ENCODE measurements around the gene BORCS6. TPM values are rescaled to one million over a fixed set of nuclear protein-coding genes. Genes with fewer than 3 reads are reported as not detected.

BORCS6 gene
- total and polyA plus RNA-seq, 2 donors (not counting 1 experiment from before 2014, with no cell fraction given): 9.7 to 20.2 TPM

DNA sequence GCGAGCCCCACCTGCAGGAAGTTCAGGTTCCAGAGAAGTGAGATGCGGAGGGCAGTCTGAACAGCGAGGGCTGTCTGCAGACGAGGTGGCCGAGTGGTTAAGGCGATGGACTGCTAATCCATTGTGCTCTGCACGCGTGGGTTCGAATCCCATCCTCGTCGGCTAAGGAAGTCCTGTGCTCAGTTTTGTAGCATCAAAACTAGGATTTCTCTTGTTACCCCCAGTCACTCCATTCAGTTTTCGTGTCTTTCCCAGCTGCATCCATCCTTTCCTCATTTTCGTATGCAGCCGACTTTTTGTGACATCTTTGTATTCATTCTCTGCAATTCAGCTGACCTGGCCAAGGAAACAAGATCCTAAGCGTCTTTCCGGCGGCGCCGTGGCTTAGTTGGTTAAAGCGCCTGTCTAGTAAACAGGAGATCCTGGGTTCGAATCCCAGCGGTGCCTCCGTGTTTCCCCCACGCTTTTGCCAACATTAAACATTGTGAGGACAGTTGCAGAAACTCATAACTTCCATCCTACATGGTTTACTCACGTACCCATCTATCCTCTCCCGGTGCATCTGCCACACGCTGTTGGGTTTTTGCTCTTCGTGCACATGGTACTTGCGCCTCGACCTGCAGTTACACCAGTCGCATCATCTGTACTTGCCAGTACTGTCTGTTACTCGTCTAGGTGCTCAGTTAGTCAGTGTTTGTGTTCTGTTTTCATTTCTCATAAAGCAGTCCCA, 3.0 kb downstream of the BORCS6 start:
- H3K4me1 Mint-ChIP-seq: peaks cover 17% of the 10 kb centered on the region
- Histone ChIP-seq H3K4me2 (replicated peaks; ENCODE audit: low read depth, low read length, poor library complexity, severe bottlenecking) (peak overlapping the region; percentile 92), H3K36me3 (replicated peaks in 1 of 2; ENCODE audit: control extremely low read depth in 1 of 2, control insufficient read depth in 1 of 2, extremely low read depth in 1 of 2, insufficient read depth in 2 of 2, low read length in 1 of 2) (no peaks in the 10 kb centered on the region), H3K27me3 (replicated peaks in 1 of 4; ENCODE audit: control extremely low read depth in 1 of 4, control insufficient read depth in 3 of 4, insufficient read depth in 4 of 4, low read length in 3 of 4) (no peaks in the 10 kb centered on the region), H3K79me2 (ENCODE audit: control insufficient read depth, insufficient read depth, low read length) (no peaks in the 10 kb centered on the region), H3K9ac (ENCODE audit: low read length) (peak overlapping the region; percentile 97), H3K9me3 (ENCODE audit: control extremely low read depth in 1 of 3, control insufficient read depth in 2 of 3, insufficient read depth in 1 of 3, low read length in 2 of 3) (no peaks in the 10 kb centered on the region), H3K4me3 (ENCODE audit: control extremely low read depth in 1 of 5, extremely low read depth in 1 of 5, insufficient read depth in 1 of 5, low read depth in 2 of 5, low read length in 4 of 5) (peak overlapping the region; percentile 68 to 87 (median 85)), H2AFZ (ENCODE audit: insufficient read depth, low read depth, low read length, poor library complexity, severe bottlenecking) (peak overlapping the region; percentile 85), H3K4me1 (ENCODE audit: control insufficient read depth in 2 of 2, insufficient read depth in 2 of 2, low read length in 2 of 2) (peaks cover 28 to 43% of the 10 kb centered on the region in 2 donors), H4K20me1 (ENCODE audit: control insufficient read depth, insufficient read depth, low read length, poor library complexity, severe bottlenecking) (peaks cover 17% of the 10 kb centered on the region), H3K27ac (ENCODE audit: low read length in 2 of 2) (peak overlapping the region; percentile 68 to 89)
- ATAC-seq (ENCODE audit: low read depth) (peak; percentile 36), DNase-seq (peak; percentile 95)
- under 1% methylated on average over 25 of the region's 32 CpGs for WGBS (ENCODE audit: insufficient coverage)
- no peak overlapping the region for H3K4me3 Mint-ChIP-seq
- no peaks in the 10 kb centered on the region for H3K9me3 Mint-ChIP-seq (ENCODE audit: insufficient read depth)
- intact Hi-C loops (cut with micrococcal nuclease): loop anchor here (1.0 kb wide), 8 partner anchors 14 to 113 kb away; partner anchors contain the start of gene AURKB
- TF ChIP-seq EZH2 (IDR thresholded peaks at IDR 0.05; ENCODE audit: borderline replicate concordance, insufficient read depth, low read depth, low read length, poor library complexity, severe bottlenecking): no peak
- TF ChIP-seq, protein P1, sequence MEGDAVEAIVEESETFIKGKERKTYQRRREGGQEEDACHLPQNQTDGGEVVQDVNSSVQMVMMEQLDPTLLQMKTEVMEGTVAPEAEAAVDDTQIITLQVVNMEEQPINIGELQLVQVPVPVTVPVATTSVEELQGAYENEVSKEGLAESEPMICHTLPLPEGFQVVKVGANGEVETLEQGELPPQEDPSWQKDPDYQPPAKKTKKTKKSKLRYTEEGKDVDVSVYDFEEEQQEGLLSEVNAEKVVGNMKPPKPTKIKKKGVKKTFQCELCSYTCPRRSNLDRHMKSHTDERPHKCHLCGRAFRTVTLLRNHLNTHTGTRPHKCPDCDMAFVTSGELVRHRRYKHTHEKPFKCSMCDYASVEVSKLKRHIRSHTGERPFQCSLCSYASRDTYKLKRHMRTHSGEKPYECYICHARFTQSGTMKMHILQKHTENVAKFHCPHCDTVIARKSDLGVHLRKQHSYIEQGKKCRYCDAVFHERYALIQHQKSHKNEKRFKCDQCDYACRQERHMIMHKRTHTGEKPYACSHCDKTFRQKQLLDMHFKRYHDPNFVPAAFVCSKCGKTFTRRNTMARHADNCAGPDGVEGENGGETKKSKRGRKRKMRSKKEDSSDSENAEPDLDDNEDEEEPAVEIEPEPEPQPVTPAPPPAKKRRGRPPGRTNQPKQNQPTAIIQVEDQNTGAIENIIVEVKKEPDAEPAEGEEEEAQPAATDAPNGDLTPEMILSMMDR (IDR thresholded peaks at IDR 0.05): peak; percentile 39
- H3K27me3 Mint-ChIP-seq: no peaks in the 10 kb centered on the region
- no peak overlapping the region for H3K27ac Mint-ChIP-seq
- POLR2A ChIA-PET: interaction anchor here (0.9 to 7.8 kb wide), 11 partner anchors 10 to 102 kb away, joined by 3 to 118 read pairs (median 9); partner anchors contain the start of genes CTC1, PFAS and RANGRF
- CTCF ChIA-PET: interaction anchor here (0.7 to 7.6 kb wide), 21 partner anchors 10 to 114 kb away, joined by 3 to 86 read pairs (median 6); partner anchors contain the start of genes AURKB, CTC1, RANGRF and SLC25A35

DNA sequence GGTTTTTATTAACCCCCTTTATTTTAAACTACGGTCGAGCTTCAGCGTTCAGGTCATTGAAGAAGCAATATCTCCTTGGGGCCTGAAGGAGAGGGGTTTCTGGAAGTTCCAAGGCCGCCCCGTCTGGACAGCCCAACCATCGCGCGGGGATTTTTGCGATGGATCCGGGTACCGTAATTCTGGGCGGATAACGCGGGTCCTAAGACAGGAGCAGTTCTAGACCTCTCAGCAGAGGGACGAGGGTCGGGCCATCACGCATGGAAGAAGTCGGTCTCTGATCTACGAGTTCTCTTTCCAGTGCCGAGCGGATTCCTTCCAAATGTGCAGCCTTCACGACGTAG, 3.6 kb downstream of the BORCS6 start:
- POLR2A ChIA-PET: interaction anchor here (0.9 to 7.8 kb wide), 11 partner anchors 10 to 102 kb away, joined by 3 to 118 read pairs (median 5); partner anchors contain the start of genes CTC1, PFAS and RANGRF
- Histone ChIP-seq H4K20me1 (ENCODE audit: control insufficient read depth, insufficient read depth, low read length, poor library complexity, severe bottlenecking) (peaks cover 17% of the 10 kb centered on the region), H3K79me2 (ENCODE audit: control insufficient read depth, insufficient read depth, low read length) (no peaks in the 10 kb centered on the region), H3K36me3 (replicated peaks in 1 of 2; ENCODE audit: control extremely low read depth in 1 of 2, control insufficient read depth in 1 of 2, extremely low read depth in 1 of 2, insufficient read depth in 2 of 2, low read length in 1 of 2) (no peaks in the 10 kb centered on the region), H3K9me3 (ENCODE audit: control extremely low read depth in 1 of 3, control insufficient read depth in 2 of 3, insufficient read depth in 1 of 3, low read length in 2 of 3) (no peaks in the 10 kb centered on the region), H3K27ac (ENCODE audit: low read length in 2 of 2) (peak overlapping the region; percentile 68 to 89), H3K4me1 (ENCODE audit: control insufficient read depth in 2 of 2, insufficient read depth in 2 of 2, low read length in 2 of 2) (peaks cover 23 to 39% of the 10 kb centered on the region in 2 donors), H3K4me2 (replicated peaks; ENCODE audit: low read depth, low read length, poor library complexity, severe bottlenecking) (peak overlapping the region; percentile 92), H2AFZ (ENCODE audit: insufficient read depth, low read depth, low read length, poor library complexity, severe bottlenecking) (peak overlapping the region; percentile 85), H3K9ac (ENCODE audit: low read length) (peak overlapping the region; percentile 97), H3K4me3 (ENCODE audit: control extremely low read depth in 1 of 5, extremely low read depth in 1 of 5, insufficient read depth in 1 of 5, low read depth in 2 of 5, low read length in 4 of 5) (peak overlapping the region; percentile 68 to 87 (median 85)), H3K27me3 (replicated peaks in 1 of 4; ENCODE audit: control extremely low read depth in 1 of 4, control insufficient read depth in 3 of 4, insufficient read depth in 4 of 4, low read length in 3 of 4) (no peaks in the 10 kb centered on the region)
- CTCF ChIA-PET: interaction anchor here (0.8 to 7.6 kb wide), 16 partner anchors 9 to 114 kb away, joined by 3 to 86 read pairs (median 6); partner anchors contain the start of genes AURKB and CTC1
- no peaks in the 10 kb centered on the region for H3K9me3 Mint-ChIP-seq (ENCODE audit: insufficient read depth)
- intact Hi-C loops (cut with micrococcal nuclease): loop anchor here (1.0 kb wide), 2 partner anchors 13 to 48 kb away; no protein-coding TSS in a partner anchor
- no peak overlapping the region for H3K4me3 Mint-ChIP-seq
- under 1% methylated on average over 23 of the region's 23 CpGs for WGBS (ENCODE audit: insufficient coverage)
- DNase-seq (no peak), ATAC-seq (ENCODE audit: low read depth) (no peak)
- no peak for TF ChIP-seq EZH2 (IDR thresholded peaks at IDR 0.05; ENCODE audit: borderline replicate concordance, insufficient read depth, low read depth, low read length, poor library complexity, severe bottlenecking)
- TF ChIP-seq, protein P1 (IDR thresholded peaks at IDR 0.05): no peak
- no peak overlapping the region for H3K27ac Mint-ChIP-seq
- H3K27me3 Mint-ChIP-seq: no peaks in the 10 kb centered on the region
- H3K4me1 Mint-ChIP-seq: peaks cover 20% of the 10 kb centered on the region
